HG02943 (cell line): Measurements from ENCODE around the gene FRMD4B.

Source experiments
- ATAC-seq: cut with Tn5 transposase; IDR thresholded peaks from one replicate; pipeline ENCODE4 v1.9.1; 2021; ENCODE audit warnings: mild to moderate bottlenecking, low read depth, moderate library complexity; ENCODE audit not compliant: unreplicated experiment

FRMD4B gene

GRCh38 chr3:69212411-69213160 is 173.3 kb downstream of the FRMD4B start:
- ATAC-seq = no peak

- ATAC-seq = no peak
Observed at GRCh38 chr3:69210068-69210730, 175.7 kb downstream of the FRMD4B start.

- no peak for ATAC-seq
Observed at GRCh38 chr3:69209413-69209812, 176.5 kb downstream of the FRMD4B start.

- ATAC-seq = no peak
Observed at GRCh38 chr3:69207031-69207430, 178.9 kb downstream of the FRMD4B start.

GRCh38 chr3:69205385-69205784 is 180.5 kb downstream of the FRMD4B start:
- no peak for ATAC-seq

GRCh38 chr3:69204315-69204957 is 181.5 kb downstream of the FRMD4B start:
- ATAC-seq = peak; percentile 85

GRCh38 chr3:69203631-69204314 is 182.1 kb downstream of the FRMD4B start:
- peak; percentile 25 for ATAC-seq

- no peak for ATAC-seq
Observed at GRCh38 chr3:69201658-69202057, 184.2 kb downstream of the FRMD4B start.

GRCh38 chr3:69200384-69201068 is 185.4 kb downstream of the FRMD4B start:
- ATAC-seq = no peak

GRCh38 chr3:69199942-69200341 is 185.9 kb downstream of the FRMD4B start:
- no peak for ATAC-seq

GRCh38 chr3:69197922-69198530 is 187.9 kb downstream of the FRMD4B start:
- ATAC-seq = no peak

GRCh38 chr3:69197455-69197854 is 188.4 kb downstream of the FRMD4B start:
- ATAC-seq = no peak

- ATAC-seq = no peak
Observed at GRCh38 chr3:69196876-69197275, 189.0 kb downstream of the FRMD4B start.

- no peak for ATAC-seq
Observed at GRCh38 chr3:69194431-69195165, 191.3 kb downstream of the FRMD4B start.

GRCh38 chr3:69193749-69194148 is 192.1 kb downstream of the FRMD4B start:
- ATAC-seq = no peak

GRCh38 chr3:69191516-69191915 is 194.4 kb downstream of the FRMD4B start:
- no peak for ATAC-seq

GRCh38 chr3:69189487-69189886 is 196.4 kb downstream of the FRMD4B start:
- no peak for ATAC-seq

- no peak for ATAC-seq
Observed at GRCh38 chr3:69186575-69187093, 199.3 kb downstream of the FRMD4B start.
